A673 (cell line): Measurements from ENCODE around the gene DPRX. TPM values are rescaled to one million over a fixed set of nuclear protein-coding genes. Genes with fewer than 3 reads are reported as not detected.

Experiments used
- Bru-seq: library from RNA; stranded (reverse); fragments of 400-500 nt; gene quantifications from one replicate; lab custom pipeline; 2021; lab: Mats Ljungman, UMichigan
- BruChase-seq, 2 experiments: library from RNA; stranded (reverse); fragments of 400-500 nt; gene quantifications; one replicate each; lab custom pipeline; 2021; lab: Mats Ljungman, UMichigan
- BruUV-seq: library from RNA; stranded (reverse); fragments of 400-500 nt; replicated peaks from 2 replicates; lab custom pipeline; 2021; lab: Mats Ljungman, UMichigan
- CTCF ChIA-PET: fragments of 300-600 bp; sonication (Branson Sonifier 250); formaldehyde crosslinking; loops from one replicate; lab custom pipeline; 2022; ENCODE audit warnings: antibody characterized with exemption; lab: Charles Lee
- POLR2A ChIA-PET: fragments of 300-600 bp; sonication (Branson Sonifier 250); formaldehyde crosslinking; loops from one replicate; lab custom pipeline; 2022; ENCODE audit warnings: antibody characterized with exemption; ENCODE audit not compliant: low non-redundant PET; lab: Charles Lee
- DNase-seq: peaks from one replicate; pipeline ENCODE4 v3.0.0-alpha.2; 2015; ENCODE audit warnings: low spot score
- H3K27ac ChIP-seq: fragments of 200-600 bp; sonication (generic); 2 replicates; pipeline ENCODE4 v1.5.1; 2016; ENCODE audit warnings: mixed run types, low read depth, mild to moderate bottlenecking, mixed read lengths, antibody characterized with exemption, low read length; ENCODE audit not compliant: poor library complexity, severe bottlenecking
- H3K27me3 ChIP-seq: fragments of 200-600 bp; sonication (generic); replicated peaks from 2 replicates; pipeline ENCODE4 v1.6.1; 2017; ENCODE audit warnings: mixed run types, low read depth, mild to moderate bottlenecking, mixed read lengths, antibody characterized with exemption, low read length; ENCODE audit not compliant: insufficient read depth, poor library complexity
- H3K36me3 ChIP-seq: fragments of 200-600 bp; sonication (generic); 2 replicates; pipeline ENCODE4 v1.6.1; 2016; ENCODE audit warnings: mixed run types, mild to moderate bottlenecking, mixed read lengths, antibody characterized with exemption, low read length; ENCODE audit not compliant: insufficient read depth, poor library complexity, severe bottlenecking
- H3K4me1 ChIP-seq: fragments of 200-600 bp; sonication (generic); 2 replicates; pipeline ENCODE4 v1.6.1; 2017; ENCODE audit warnings: mixed run types, mild to moderate bottlenecking, mixed read lengths, antibody characterized with exemption, low read length; ENCODE audit not compliant: insufficient read depth, poor library complexity, severe bottlenecking
- H3K4me3 ChIP-seq: fragments of 200-600 bp; sonication (generic); 2 replicates; pipeline ENCODE4 v1.5.1; 2016; ENCODE audit warnings: low read depth, mixed run types, mild to moderate bottlenecking, mixed read lengths, low read length; ENCODE audit not compliant: poor library complexity, severe bottlenecking
- H3K9me3 ChIP-seq: fragments of 200-600 bp; sonication (generic); 2 replicates; pipeline ENCODE4 v1.6.1; 2016; ENCODE audit warnings: mixed run types, low read depth, mild to moderate bottlenecking, mixed read lengths, antibody characterized with exemption, low read length; ENCODE audit not compliant: poor library complexity, severe bottlenecking
- CTCF ChIP-seq: fragments of 300-800, 200-600 bp; sonication (generic); conservative IDR thresholded peaks from 2 replicates; pipeline ENCODE4 v1.5.1; 2017; ENCODE audit warnings: low read depth, mild to moderate bottlenecking, antibody characterized with exemption, low read length, moderate library complexity, mixed read lengths
- EZH2 ChIP-seq: fragments of 200-600 bp; sonication (generic); IDR thresholded peaks from 2 replicates; pipeline ENCODE4 v1.6.1; 2017; ENCODE audit warnings: borderline replicate concordance, low read depth, mild to moderate bottlenecking, mixed read lengths, antibody characterized with exemption, low read length; ENCODE audit not compliant: poor library complexity, severe bottlenecking
- intact Hi-C: fragments of 100-400 bp; cut with micrococcal nuclease; formaldehyde crosslinking; loops from one replicate; pipeline ENCODE4 v1.10.0; 2022; ENCODE audit not compliant: unreplicated experiment
- long read RNA-seq: library from polyadenylated mRNA; stranded (forward); transcript quantifications from one replicate; pipeline ENCODE4 v2.0.0, GENCODE V29; 2022
- total RNA-seq: library from RNA; stranded (reverse); gene quantifications from 2 replicates; pipeline ENCODE4 v1.2.3, GENCODE V29; 2021

DPRX gene
- not detected in 2 replicates for total RNA-seq
- Bru-seq, nascent RNA, result not detected
- BruChase-seq, experiment 1, labeled RNA remaining after a 2-hour chase, result not detected
- not detected for BruChase-seq, experiment 2, labeled RNA remaining after a 6-hour chase
- long read RNA-seq, result 0 reads

GRCh38 chr19:53631949-53632407 lies at the start of gene DPRX:
Gene DPRX, plus strand, starts transcription at chr19:53631999. Its CDS starts 108 bp downstream, at chr19:53632107.
- no peak for DNase-seq
- Histone ChIP-seq H3K9me3 (no peaks in the 10 kb centered on the region), H3K4me3 (no peak within 1 kb of the TSS), H3K36me3 (no peaks in the 10 kb centered on the region), H3K27me3 (no peaks in the 10 kb centered on the region), H3K4me1 (no peaks in the 10 kb centered on the region), H3K27ac (no peak within 1 kb of the TSS)
- intact Hi-C loops, result no loop called here
- CTCF ChIA-PET, result no interaction called here
- TF ChIP-seq CTCF (no peak), EZH2 (no peak)
- POLR2A ChIA-PET, result no interaction called here
- no TSS peak for BruUV-seq

- Histone ChIP-seq H3K27me3 (no peaks in the 10 kb centered on the region), H3K4me3 (no peak overlapping the region), H3K27ac (no peak overlapping the region), H3K4me1 (no peaks in the 10 kb centered on the region), H3K9me3 (peaks cover 9% of the 10 kb centered on the region), H3K36me3 (peaks cover 8% of the 10 kb centered on the region)
- BruUV-seq, result no TSS peak
- ChIA-PET POLR2A (no interaction called here), CTCF (no interaction called here)
- intact Hi-C loops, result no loop called here
- DNase-seq, result no peak
- TF ChIP-seq EZH2, result no peak
- TF ChIP-seq CTCF, result no peak
Measured at GRCh38 chr19:53583181-53583580, 48.6 kb upstream of the DPRX start.

- H3K27ac ChIP-seq, result no peak overlapping the region
- no peaks in the 10 kb centered on the region for H3K27me3 ChIP-seq
- DNase-seq, result no peak
- TF ChIP-seq CTCF, result no peak
- no peak for TF ChIP-seq EZH2
- no TSS peak for BruUV-seq
- no peaks in the 10 kb centered on the region for H3K9me3 ChIP-seq
- POLR2A ChIA-PET, result no interaction called here
- intact Hi-C loops, result no loop called here
- H3K4me1 ChIP-seq, result no peaks in the 10 kb centered on the region
- H3K36me3 ChIP-seq, result no peaks in the 10 kb centered on the region
- CTCF ChIA-PET, result no interaction called here
- H3K4me3 ChIP-seq, result no peak overlapping the region
Measured at GRCh38 chr19:53586277-53586691, 45.5 kb upstream of the DPRX start.
